ENCODE data around the gene GNS. TPM values are rescaled to one million over a fixed set of nuclear protein-coding genes. Genes with fewer than 3 reads are reported as not detected.

Gene GNS
- total RNA-seq, 2 donors from 2014 or later: 76.5 to 106 TPM

GRCh38 chr12:64794305-64794704 is 35.1 kb upstream of the GNS start:
- Histone ChIP-seq H3K27ac (no peak overlapping the region), H3K27me3 (no peaks in the 10 kb centered on the region), H3K9me3 (no peaks in the 10 kb centered on the region), H3K36me3 (no peaks in the 10 kb centered on the region), H3K4me3 (no peak overlapping the region), H3K4me1 (no peaks in the 10 kb centered on the region)
- TF ChIP-seq CTCF (IDR thresholded peaks at IDR 0.05): no peak
- no peak for DNase-seq (ENCODE audit: low spot score)

GRCh38 chr12:64793610-64794009 is 34.4 kb upstream of the GNS start:
- no peak for DNase-seq (ENCODE audit: low spot score)
- no peak for TF ChIP-seq CTCF (IDR thresholded peaks at IDR 0.05)
- no peaks in the 10 kb centered on the region for H3K4me1 ChIP-seq
- no peaks in the 10 kb centered on the region for H3K9me3 ChIP-seq
- H3K27me3 ChIP-seq: no peaks in the 10 kb centered on the region
- H3K36me3 ChIP-seq: no peaks in the 10 kb centered on the region
- H3K27ac ChIP-seq: no peak overlapping the region
- H3K4me3 ChIP-seq: no peak overlapping the region

GRCh38 chr12:64792128-64792527 is 32.9 kb upstream of the GNS start:
- H3K9me3 ChIP-seq: no peaks in the 10 kb centered on the region
- no peak overlapping the region for H3K4me3 ChIP-seq
- no peak for TF ChIP-seq CTCF (IDR thresholded peaks at IDR 0.05)
- H3K36me3 ChIP-seq: no peaks in the 10 kb centered on the region
- H3K27ac ChIP-seq: no peak overlapping the region
- DNase-seq (ENCODE audit: low spot score): no peak
- no peaks in the 10 kb centered on the region for H3K27me3 ChIP-seq
- no peaks in the 10 kb centered on the region for H3K4me1 ChIP-seq

- no peaks in the 10 kb centered on the region for H3K27me3 ChIP-seq
- no peak for DNase-seq (ENCODE audit: low spot score)
- H3K4me1 ChIP-seq: no peaks in the 10 kb centered on the region
- no peak overlapping the region for H3K27ac ChIP-seq
- no peak for TF ChIP-seq CTCF (IDR thresholded peaks at IDR 0.05)
- H3K4me3 ChIP-seq: no peak overlapping the region
- H3K9me3 ChIP-seq: no peaks in the 10 kb centered on the region
- no peaks in the 10 kb centered on the region for H3K36me3 ChIP-seq
These were observed 31.8 kb upstream of the GNS start for GRCh38 chr12:64791036-64791435.

GRCh38 chr12:64790166-64790565 is 31.0 kb upstream of the GNS start:
- TF ChIP-seq CTCF (IDR thresholded peaks at IDR 0.05): no peak
- no peaks in the 10 kb centered on the region for H3K36me3 ChIP-seq

GRCh38 chr12:64785838-64786237 is 26.6 kb upstream of the GNS start:
- Histone ChIP-seq H3K4me3 (no peak overlapping the region), H3K4me1 (peaks cover 0 to 20% of the 10 kb centered on the region in 2 donors), H3K27me3 (no peaks in the 10 kb centered on the region), H3K36me3 (no peaks in the 10 kb centered on the region), H3K27ac (no peak overlapping the region), H3K9me3 (no peaks in the 10 kb centered on the region)
- TF ChIP-seq CTCF (IDR thresholded peaks at IDR 0.05): no peak
- no peak for DNase-seq (ENCODE audit: low spot score)

More at GRCh38 chr12:64790166-64790565, 31.0 kb upstream of the GNS start:
- no peak for DNase-seq (ENCODE audit: low spot score)
- no peaks in the 10 kb centered on the region for H3K9me3 ChIP-seq
- no peaks in the 10 kb centered on the region for H3K4me1 ChIP-seq
- no peak overlapping the region for H3K27ac ChIP-seq
- H3K4me3 ChIP-seq: no peak overlapping the region
- no peaks in the 10 kb centered on the region for H3K27me3 ChIP-seq
